ENCODE data around the gene NPTX2. TPM values are rescaled to one million over a fixed set of nuclear protein-coding genes. Genes with fewer than 3 reads are reported as not detected.

The NPTX2 gene
- total and polyA plus RNA-seq, 9 donors = 0.38 to 75.7 (median 5.6) TPM

- 72 to 84% (median 79%) methylated on average over 6 of the region's 6 CpGs for WGBS, 3 donors
- no peak overlapping the region for H3K27ac ChIP-seq
Measured at GRCh38 chr7:98598846-98599615, 18.1 kb upstream of the NPTX2 start.

GRCh38 chr7:98599886-98600285 lies 17.2 kb upstream of the NPTX2 start:
- intact Hi-C loops (cut with DNase I) = no loop called here
- DNase-seq = no peak
- H3K9me3 ChIP-seq = no peaks in the 10 kb centered on the region
- TF ChIP-seq POLR2A (IDR thresholded peaks at IDR 0.05) (no peak), CTCF (IDR thresholded peaks at IDR 0.05) (no peak), EP300 (IDR thresholded peaks at IDR 0.05) (no peak)
- H3K27ac ChIP-seq = no peak overlapping the region
- WGBS, 3 donors = 87 to 88% (median 87%) methylated on average over 6 of the region's 6 CpGs
- no peaks in the 10 kb centered on the region for H3K27me3 ChIP-seq
- H3K4me3 ChIP-seq = no peak overlapping the region
- H3K4me1 ChIP-seq (ENCODE audit: insufficient read depth) = no peaks in the 10 kb centered on the region
- H3K36me3 ChIP-seq = no peaks in the 10 kb centered on the region

More at GRCh38 chr7:98598846-98599615, 18.1 kb upstream of the NPTX2 start:
- no peaks in the 10 kb centered on the region for H3K36me3 ChIP-seq
- H3K9me3 ChIP-seq = no peaks in the 10 kb centered on the region
- TF ChIP-seq EP300 (IDR thresholded peaks at IDR 0.05) (no peak), POLR2A (IDR thresholded peaks at IDR 0.05) (no peak), CTCF (IDR thresholded peaks at IDR 0.05) (no peak)
- no peaks in the 10 kb centered on the region for H3K4me1 ChIP-seq (ENCODE audit: insufficient read depth)
- DNase-seq = no peak
- no peak overlapping the region for H3K4me3 ChIP-seq
- no peaks in the 10 kb centered on the region for H3K27me3 ChIP-seq
- intact Hi-C loops (cut with DNase I) = no loop called here

DNA sequence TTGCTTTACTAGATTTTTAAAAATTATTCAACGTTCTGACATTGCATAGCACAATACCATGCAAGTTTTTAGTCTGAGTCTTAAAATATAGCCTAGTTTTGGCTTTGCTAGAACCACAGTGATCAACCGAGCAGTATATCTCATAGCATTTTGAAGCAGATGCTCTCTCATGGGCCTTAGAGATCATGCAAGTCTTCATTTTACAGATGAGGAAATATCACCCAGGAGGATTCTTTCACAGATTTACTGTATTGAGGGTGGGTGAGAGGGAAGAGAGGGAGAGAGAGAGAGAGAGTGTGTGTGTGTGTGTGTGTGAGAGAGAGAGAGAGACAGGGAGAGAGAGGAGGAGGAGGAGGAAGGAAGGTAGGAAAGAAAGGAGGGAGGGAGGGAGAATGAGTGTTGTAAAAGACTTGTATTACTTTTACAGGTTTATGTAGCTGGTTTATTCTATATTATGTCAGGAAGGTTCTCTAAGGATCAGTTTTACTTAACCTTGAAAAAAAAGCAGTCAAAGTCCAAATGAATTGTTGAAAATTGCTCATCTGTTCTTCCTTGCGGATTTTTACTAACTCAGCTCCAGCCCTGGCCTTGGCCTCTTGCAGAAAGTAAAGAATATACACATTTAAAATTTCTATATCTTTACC lies 14.2 kb upstream of the NPTX2 start:
- Histone ChIP-seq H3K36me3 (no peaks in the 10 kb centered on the region), H3K27ac (no peak overlapping the region), H3K4me1 (ENCODE audit: insufficient read depth) (no peaks in the 10 kb centered on the region), H3K9me3 (no peaks in the 10 kb centered on the region), H3K27me3 (no peaks in the 10 kb centered on the region), H3K4me3 (no peak overlapping the region)
- no peak for DNase-seq
- 47 to 54% (median 49%) methylated on average over 3 of the region's 3 CpGs for WGBS, 3 donors
- intact Hi-C loops (cut with DNase I) = no loop called here
- TF ChIP-seq CTCF (IDR thresholded peaks at IDR 0.05) (no peak), EP300 (IDR thresholded peaks at IDR 0.05) (no peak), POLR2A (IDR thresholded peaks at IDR 0.05) (no peak)

DNA sequence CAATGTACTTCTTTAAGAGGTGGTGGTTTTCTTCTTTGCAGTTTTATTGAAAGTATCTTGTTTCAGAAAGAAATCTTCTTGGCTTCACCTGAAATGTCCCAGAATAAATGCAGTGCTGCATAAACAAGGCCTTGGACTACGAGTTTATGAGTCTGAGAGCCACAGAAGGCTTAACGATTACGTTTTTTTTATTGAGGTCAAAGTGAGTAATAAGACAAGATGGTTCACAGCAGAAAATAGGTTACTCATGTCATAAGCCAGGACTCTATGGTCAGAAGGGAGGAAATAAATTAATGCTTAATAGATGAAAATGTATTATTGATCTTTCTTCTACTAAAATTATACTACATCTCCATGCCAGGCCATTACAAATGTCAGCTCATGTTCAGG lies 13.7 kb upstream of the NPTX2 start:
- Histone ChIP-seq H3K4me1 (ENCODE audit: insufficient read depth) (no peaks in the 10 kb centered on the region), H3K27ac (no peak overlapping the region), H3K36me3 (no peaks in the 10 kb centered on the region), H3K27me3 (no peaks in the 10 kb centered on the region), H3K9me3 (no peaks in the 10 kb centered on the region), H3K4me3 (no peak overlapping the region)
- TF ChIP-seq POLR2A (IDR thresholded peaks at IDR 0.05) = no peak
- TF ChIP-seq CTCF (IDR thresholded peaks at IDR 0.05) = no peak
- TF ChIP-seq EP300 (IDR thresholded peaks at IDR 0.05) = no peak
- no peak for DNase-seq
- intact Hi-C loops (cut with DNase I) = no loop called here
- 28 to 38% (median 34%) methylated on average over 3 of the region's 3 CpGs for WGBS, 3 donors
